HL-60 (cell line): ENCODE results near the gene OR1D5.
A peak's percentile ranks its signal among the peaks of the same experiment; 100 is the strongest.
"Not testable (repeated sequence)": the region's sequence is repeated elsewhere in the genome, so short reads cannot be mapped to it uniquely, and the experiment has no call there.

Source experiments
- DNase-seq, 2 experiments: peaks; one replicate each; pipeline ENCODE4 v3.0.0-alpha.2; 2010 to 2020; ENCODE audit warnings: low read depth in 1 of 2, low spot score in 1 of 2
- H3K27ac ChIP-seq: fragments of 250-450 bp; sonication (Bioruptor Pico); replicated peaks from 2 replicates; pipeline ENCODE4 v1.5.1; 2020; ENCODE audit warnings: mild to moderate bottlenecking, moderate library complexity
- H3K27me3 ChIP-seq: fragments of 250-450 bp; sonication (Bioruptor Pico); 2 replicates; pipeline ENCODE4 v1.5.1; 2021; ENCODE audit warnings: mild to moderate bottlenecking, moderate library complexity; ENCODE audit not compliant: insufficient read depth, poor library complexity, severe bottlenecking
- H3K4me3 ChIP-seq: replicated peaks from 2 replicates; pipeline ENCODE4 v1.5.1; 2011; ENCODE audit warnings: mild to moderate bottlenecking, control low read depth, low read length; ENCODE audit not compliant: insufficient read depth
- CTCF ChIP-seq: IDR thresholded peaks from one replicate; pipeline ENCODE4 v1.5.1; 2011; ENCODE audit warnings: low read length, control low read depth, inconsistent platforms; ENCODE audit not compliant: insufficient read depth
- GABPA ChIP-seq: IDR thresholded peaks from 2 replicates; pipeline ENCODE4 v1.6.1; 2012; ENCODE audit warnings: low read depth
- POLR2AphosphoS5 ChIP-seq: IDR thresholded peaks from 2 replicates; pipeline ENCODE4 v1.6.1; 2012; ENCODE audit warnings: low read depth
- SPI1 ChIP-seq: IDR thresholded peaks from 2 replicates; pipeline ENCODE4 v1.6.1; 2012; ENCODE audit warnings: low read depth, mild to moderate bottlenecking, borderline replicate concordance
- long read RNA-seq: library from polyadenylated mRNA; unstranded; transcript quantifications from one replicate; pipeline ENCODE4 v2.0.0, GENCODE V29; 2020
- TF ChIP-seq, protein P1 (sequence below): IDR thresholded peaks from 2 replicates; pipeline ENCODE4 v1.6.1; 2012; ENCODE audit warnings: low read depth; ENCODE audit not compliant: insufficient replicate concordance

Gene OR1D5, protein sequence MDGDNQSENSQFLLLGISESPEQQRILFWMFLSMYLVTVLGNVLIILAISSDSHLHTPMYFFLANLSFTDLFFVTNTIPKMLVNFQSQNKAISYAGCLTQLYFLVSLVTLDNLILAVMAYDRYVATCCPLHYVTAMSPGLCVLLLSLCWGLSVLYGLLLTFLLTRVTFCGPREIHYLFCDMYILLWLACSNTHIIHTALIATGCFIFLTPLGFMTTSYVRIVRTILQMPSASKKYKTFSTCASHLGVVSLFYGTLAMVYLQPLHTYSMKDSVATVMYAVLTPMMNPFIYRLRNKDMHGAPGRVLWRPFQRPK
- long read RNA-seq, result 0 reads

GRCh38 chr17:3063507-3063906 lies at the start of gene OR1D5:
Gene OR1D5 (minus strand): TSS chr17:3063607. CDS start chr17:3063607, 0 bp downstream.
- DNase-seq, H3K4me3 ChIP-seq, H3K27me3 ChIP-seq, H3K27ac ChIP-seq: not testable (repeated sequence)

- no peak for TF ChIP-seq CTCF
- no peak for TF ChIP-seq POLR2AphosphoS5
- TF ChIP-seq, protein P1, sequence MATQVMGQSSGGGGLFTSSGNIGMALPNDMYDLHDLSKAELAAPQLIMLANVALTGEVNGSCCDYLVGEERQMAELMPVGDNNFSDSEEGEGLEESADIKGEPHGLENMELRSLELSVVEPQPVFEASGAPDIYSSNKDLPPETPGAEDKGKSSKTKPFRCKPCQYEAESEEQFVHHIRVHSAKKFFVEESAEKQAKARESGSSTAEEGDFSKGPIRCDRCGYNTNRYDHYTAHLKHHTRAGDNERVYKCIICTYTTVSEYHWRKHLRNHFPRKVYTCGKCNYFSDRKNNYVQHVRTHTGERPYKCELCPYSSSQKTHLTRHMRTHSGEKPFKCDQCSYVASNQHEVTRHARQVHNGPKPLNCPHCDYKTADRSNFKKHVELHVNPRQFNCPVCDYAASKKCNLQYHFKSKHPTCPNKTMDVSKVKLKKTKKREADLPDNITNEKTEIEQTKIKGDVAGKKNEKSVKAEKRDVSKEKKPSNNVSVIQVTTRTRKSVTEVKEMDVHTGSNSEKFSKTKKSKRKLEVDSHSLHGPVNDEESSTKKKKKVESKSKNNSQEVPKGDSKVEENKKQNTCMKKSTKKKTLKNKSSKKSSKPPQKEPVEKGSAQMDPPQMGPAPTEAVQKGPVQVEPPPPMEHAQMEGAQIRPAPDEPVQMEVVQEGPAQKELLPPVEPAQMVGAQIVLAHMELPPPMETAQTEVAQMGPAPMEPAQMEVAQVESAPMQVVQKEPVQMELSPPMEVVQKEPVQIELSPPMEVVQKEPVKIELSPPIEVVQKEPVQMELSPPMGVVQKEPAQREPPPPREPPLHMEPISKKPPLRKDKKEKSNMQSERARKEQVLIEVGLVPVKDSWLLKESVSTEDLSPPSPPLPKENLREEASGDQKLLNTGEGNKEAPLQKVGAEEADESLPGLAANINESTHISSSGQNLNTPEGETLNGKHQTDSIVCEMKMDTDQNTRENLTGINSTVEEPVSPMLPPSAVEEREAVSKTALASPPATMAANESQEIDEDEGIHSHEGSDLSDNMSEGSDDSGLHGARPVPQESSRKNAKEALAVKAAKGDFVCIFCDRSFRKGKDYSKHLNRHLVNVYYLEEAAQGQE, result no peak
- TF ChIP-seq GABPA, result no peak
- TF ChIP-seq SPI1, result no peak
- H3K27ac ChIP-seq, result no peak within 1 kb of the TSS
- no peaks in the 10 kb centered on the region for H3K27me3 ChIP-seq
- no peak for DNase-seq
- no peak within 1 kb of the TSS for H3K4me3 ChIP-seq
Observed at GRCh38 chr17:3104322-3104721, 40.9 kb upstream of the OR1D5 start, which contains the start of gene OR1D2. Gene OR1D2 (minus strand): TSS chr17:3104422. CDS start chr17:3092996, 11,426 bp downstream.

GRCh38 chr17:3073850-3074249 lies 10.4 kb upstream of the OR1D5 start:
- not testable (repeated sequence) for DNase-seq, H3K27ac ChIP-seq, H3K27me3 ChIP-seq, H3K4me3 ChIP-seq

DNA sequence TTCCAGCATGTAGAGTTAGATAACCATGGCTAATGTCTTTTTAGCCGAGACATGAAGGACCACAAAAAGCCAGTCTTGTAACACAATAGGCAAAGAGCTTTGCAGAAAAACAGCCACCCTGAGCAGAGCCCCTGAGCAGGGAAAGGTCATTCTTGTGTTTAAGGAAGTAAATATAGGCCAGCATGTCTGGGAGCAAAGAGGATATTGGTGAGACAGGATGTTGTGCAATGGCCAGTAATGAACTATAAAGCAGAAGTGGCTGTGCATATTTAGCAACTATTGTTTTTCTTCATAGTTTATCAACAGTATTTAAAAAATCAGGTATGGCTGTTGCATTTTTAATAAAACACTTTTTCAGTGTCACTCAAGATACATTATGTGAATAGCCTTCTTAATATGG lies 1.8 kb upstream of the OR1D5 start:
- not testable (repeated sequence) for H3K27ac ChIP-seq, H3K27me3 ChIP-seq, H3K4me3 ChIP-seq
- peak; percentile 70; the same call in 1 of the 2 replicates for TF ChIP-seq SPI1
- DNase-seq, result peak; percentile 51 to 86

GRCh38 chr17:3062824-3063377 lies 506 bp downstream of the OR1D5 start:
- DNase-seq, H3K4me3 ChIP-seq, H3K27me3 ChIP-seq, H3K27ac ChIP-seq: not testable (repeated sequence)

DNA sequence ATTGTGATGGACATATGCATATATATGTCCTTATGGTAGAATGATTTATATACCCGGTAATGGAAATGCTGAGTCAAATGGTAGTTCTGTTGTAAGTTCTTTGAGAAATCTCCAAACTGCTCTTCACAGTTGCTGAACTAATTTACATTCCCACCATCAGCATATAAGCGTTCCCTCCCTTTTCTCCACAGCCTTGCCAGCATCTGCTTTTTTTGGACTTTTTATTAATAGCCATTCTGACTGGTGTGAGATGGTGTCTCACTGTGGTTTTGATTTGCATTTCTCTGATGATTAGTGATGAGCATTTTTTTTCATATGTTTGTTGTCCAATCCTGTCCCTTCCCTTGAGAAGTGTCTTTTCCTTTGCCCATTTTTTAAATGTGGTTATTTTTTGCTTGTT lies 8.5 kb downstream of the OR1D5 start:
- not testable (repeated sequence) for H3K4me3 ChIP-seq, DNase-seq, H3K27me3 ChIP-seq, H3K27ac ChIP-seq

- TF ChIP-seq GABPA (no peak), POLR2AphosphoS5 (no peak), SPI1 (no peak), CTCF (no peak)
- TF ChIP-seq, protein P1, result no peak
- no peak for DNase-seq
- H3K27ac ChIP-seq, result no peak overlapping the region
- no peak overlapping the region for H3K4me3 ChIP-seq
- no peaks in the 10 kb centered on the region for H3K27me3 ChIP-seq
Observed at GRCh38 chr17:3049705-3050295, 13.6 kb downstream of the OR1D5 start.
